ENCODE results near the gene COMMD6. TPM values are rescaled to one million over a fixed set of nuclear protein-coding genes. Genes with fewer than 3 reads are reported as not detected.

Gene COMMD6
- total and polyA plus RNA-seq, 2 of the 13 experiments (the other 11 are each of a cell fraction or from before 2014, with no cell fraction given), result 97.0 to 164 TPM

GRCh38 chr13:75549262-75550158 lies 11.9 kb upstream of the COMMD6 start, which contains the start of gene UCHL3 (continued):
- TF ChIP-seq MYC (CRISPR knock-in tag; IDR thresholded peaks at IDR 0.05; ENCODE audit: borderline replicate concordance), result peak; percentile 98
- peak; percentile 42 for TF ChIP-seq ZNF629 (CRISPR knock-in tag; conservative IDR thresholded peaks at IDR 0.05)
- TF ChIP-seq DMAP1 (CRISPR knock-in tag; IDR thresholded peaks at IDR 0.05), result peak; percentile 96
- TF ChIP-seq LCORL (IDR thresholded peaks at IDR 0.05), result no peak
- TF ChIP-seq LCORL (CRISPR knock-in tag; IDR thresholded peaks at IDR 0.05), result no peak
- TF ChIP-seq ZBTB43 (CRISPR knock-in tag; conservative IDR thresholded peaks at IDR 0.05), result no peak
- 0 out of 2 replicates have a peak, but pooled peaks have one; percentile 39 for TF ChIP-seq SRY (CRISPR knock-in tag; IDR thresholded peaks at IDR 0.05)
- TF ChIP-seq ZHX2 (IDR thresholded peaks at IDR 0.05; ENCODE audit: low read depth), result no peak
- TF ChIP-seq ZHX2 (CRISPR knock-in tag; IDR thresholded peaks at IDR 0.05; ENCODE audit: borderline replicate concordance), result no peak
- no peak for TF ChIP-seq ZNF333 (CRISPR knock-in tag; IDR thresholded peaks at IDR 0.05; ENCODE audit: borderline replicate concordance)
- peak; percentile 23; the same call in 1 of the 2 replicates for TF ChIP-seq PHF21A (CRISPR knock-in tag; IDR thresholded peaks at IDR 0.05)
- no peak for TF ChIP-seq JUN (CRISPR knock-in tag; IDR thresholded peaks at IDR 0.05)
- no peak for TF ChIP-seq ZFYVE20 (CRISPR knock-in tag; IDR thresholded peaks at IDR 0.05; ENCODE audit: borderline replicate concordance, low read depth)
- TF ChIP-seq TOE1 (CRISPR knock-in tag; IDR thresholded peaks at IDR 0.05), result no peak
- TF ChIP-seq NCOA1 (CRISPR knock-in tag; IDR thresholded peaks at IDR 0.05), result 0 out of 2 replicates have a peak, but pooled peaks have one; percentile 26
- TF ChIP-seq ZNF350 (CRISPR knock-in tag; IDR thresholded peaks at IDR 0.05; ENCODE audit: borderline replicate concordance, low read depth), result peak; percentile 70
- TF ChIP-seq MZF1 (CRISPR knock-in tag; IDR thresholded peaks at IDR 0.05; ENCODE audit: borderline replicate concordance), result no peak
- no peak for TF ChIP-seq ELF4 (CRISPR knock-in tag; IDR thresholded peaks at IDR 0.05; ENCODE audit: borderline replicate concordance)
- TF ChIP-seq TBL1XR1 (IDR thresholded peaks at IDR 0.05; ENCODE audit: borderline replicate concordance, low read length, partially characterized antibody), result no peak
- no peak for TF ChIP-seq ZNF720 (CRISPR knock-in tag; IDR thresholded peaks at IDR 0.05)

All from HepG2 (cell line).